Measurements from ENCODE around the gene MED13L. TPM values are rescaled to one million over a fixed set of nuclear protein-coding genes. Genes with fewer than 3 reads are reported as not detected.

Gene MED13L
- total and polyA plus RNA-seq, 2 donors (not counting 3 experiments of a cell fraction or from before 2014, with no cell fraction given), result 27.4 to 93.6 TPM

DNA sequence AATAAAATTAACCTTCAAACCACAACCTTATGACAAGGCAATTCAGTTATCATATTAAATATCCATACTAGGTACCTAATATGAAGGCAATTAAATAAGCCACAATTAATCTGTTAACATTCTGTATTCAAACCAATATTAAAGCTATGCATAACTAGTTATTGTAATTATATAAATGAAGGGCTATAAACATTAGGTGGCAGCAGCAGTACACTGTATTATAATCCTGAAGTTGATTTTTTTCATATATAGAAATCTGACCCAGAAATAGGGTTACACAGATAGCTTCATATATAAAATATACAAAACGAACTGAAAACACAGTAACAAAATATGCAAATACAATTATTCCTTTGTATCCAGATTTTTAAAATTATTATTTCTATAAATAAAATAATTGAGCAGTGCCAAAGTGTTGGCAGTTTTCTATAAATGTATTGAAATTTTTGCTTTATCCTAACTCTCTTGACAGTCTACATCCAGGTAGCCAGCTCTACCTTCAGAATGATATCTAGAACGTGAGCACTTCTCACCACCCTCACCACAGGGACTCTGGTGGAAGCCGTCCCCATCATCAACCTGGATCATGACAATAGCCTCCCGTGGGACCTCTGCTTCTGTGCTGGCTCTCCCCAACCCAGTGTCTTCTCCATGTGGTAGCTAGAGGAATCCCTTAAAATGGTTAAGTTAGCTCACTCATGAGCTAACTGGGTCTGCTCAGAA, 136.2 kb downstream of the MED13L start:
- Histone ChIP-seq H4K20me1 (replicated peaks; ENCODE audit: control insufficient read depth, extremely low read depth, insufficient read depth, low read length) (peaks cover 6% of the 10 kb centered on the region), H3K9me3 (replicated peaks; ENCODE audit: control insufficient read depth, insufficient read depth, low read length) (no peaks in the 10 kb centered on the region), H3K27ac (ENCODE audit: insufficient read depth, low read depth, low read length) (no peak overlapping the region), H3K4me2 (ENCODE audit: insufficient read depth, low read length) (no peak overlapping the region), H3K79me2 (ENCODE audit: control insufficient read depth, insufficient read depth, low read length) (peaks cover 76% of the 10 kb centered on the region), H3K4me3 (replicated peaks in 1 of 3; ENCODE audit: insufficient read depth in 1 of 3, low read depth in 1 of 3, low read length in 3 of 3) (no peak overlapping the region), H3K36me3 (ENCODE audit: control insufficient read depth in 2 of 2, extremely low read depth in 1 of 2, insufficient read depth in 2 of 2, low read length in 2 of 2) (no peaks in the 10 kb centered on the region), H3K4me1 (ENCODE audit: control insufficient read depth, extremely low read depth, insufficient read depth, low read length) (peaks cover 37% of the 10 kb centered on the region), H2AFZ (ENCODE audit: low read depth, low read length) (no peak overlapping the region), H3K27me3 (ENCODE audit: control insufficient read depth in 2 of 2, insufficient read depth in 2 of 2, low read length in 2 of 2) (no peaks in the 10 kb centered on the region), H3K9me1 (replicated peaks; ENCODE audit: control insufficient read depth, extremely low read depth, insufficient read depth, low read length) (no peaks in the 10 kb centered on the region), H3K9ac (replicated peaks; ENCODE audit: extremely low read depth, insufficient read depth, low read length) (no peak overlapping the region)
- POLR2A ChIA-PET, result no interaction called here
- no TSS peak for BruUV-seq (replicated peaks)
- TF ChIP-seq CTCF (IDR thresholded peaks at IDR 0.05; ENCODE audit: extremely low read depth in 1 of 2, insufficient read depth in 1 of 2, low read depth in 1 of 2, low read length in 2 of 2) (no peak), EZH2 (IDR thresholded peaks at IDR 0.05; ENCODE audit: borderline replicate concordance, low read depth, low read length, severe bottlenecking) (no peak), FOS (IDR thresholded peaks at IDR 0.05; ENCODE audit: borderline replicate concordance, insufficient read depth, low read length) (no peak), JUN (IDR thresholded peaks at IDR 0.05; ENCODE audit: borderline replicate concordance, insufficient read depth, insufficient read length, low read depth) (no peak), GATA2 (IDR thresholded peaks at IDR 0.05; ENCODE audit: insufficient read depth, insufficient read length, low read depth, low read length) (no peak), POLR2A (IDR thresholded peaks at IDR 0.05; ENCODE audit: low read depth, low read length) (no peak), POLR2AphosphoS5 (IDR thresholded peaks at IDR 0.05; ENCODE audit: insufficient read depth, low read depth, low read length) (no peak), MYC (IDR thresholded peaks at IDR 0.05; ENCODE audit: low read depth, low read length) (no peak)
- TF ChIP-seq, protein P1, sequence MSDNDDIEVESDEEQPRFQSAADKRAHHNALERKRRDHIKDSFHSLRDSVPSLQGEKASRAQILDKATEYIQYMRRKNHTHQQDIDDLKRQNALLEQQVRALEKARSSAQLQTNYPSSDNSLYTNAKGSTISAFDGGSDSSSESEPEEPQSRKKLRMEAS (IDR thresholded peaks at IDR 0.05; ENCODE audit: insufficient read depth, insufficient read length), result no peak
- intact Hi-C loops (cut with micrococcal nuclease) (loop anchor here (5.0 kb wide), 3 partner anchors 241 to 566 kb away; no protein-coding TSS in a partner anchor), dilution Hi-C loops (cut with MboI; ENCODE audit: extremely low pct_ligation_motif_present, low sequenced_read_pairs) (no loop called here)
- DNase-seq (ENCODE audit: low read depth, low spot score) (peak; percentile 46), FAIRE-seq (no peak)
- CTCF ChIA-PET, result interaction anchor here (0.6 to 6.2 kb wide), 42 partner anchors 11 to 568 kb away, joined by 3 to 79 read pairs (median 4); partner anchors contain the start of gene MED13L
